ENCODE measurements around the gene BCL7C. TPM values are rescaled to one million over a fixed set of nuclear protein-coding genes. Genes with fewer than 3 reads are reported as not detected.

Gene BCL7C
- total and polyA plus RNA-seq, 2 of the 13 experiments (the other 11 are each of a cell fraction or from before 2014, with no cell fraction given) = 17.7 to 33.8 TPM

DNA sequence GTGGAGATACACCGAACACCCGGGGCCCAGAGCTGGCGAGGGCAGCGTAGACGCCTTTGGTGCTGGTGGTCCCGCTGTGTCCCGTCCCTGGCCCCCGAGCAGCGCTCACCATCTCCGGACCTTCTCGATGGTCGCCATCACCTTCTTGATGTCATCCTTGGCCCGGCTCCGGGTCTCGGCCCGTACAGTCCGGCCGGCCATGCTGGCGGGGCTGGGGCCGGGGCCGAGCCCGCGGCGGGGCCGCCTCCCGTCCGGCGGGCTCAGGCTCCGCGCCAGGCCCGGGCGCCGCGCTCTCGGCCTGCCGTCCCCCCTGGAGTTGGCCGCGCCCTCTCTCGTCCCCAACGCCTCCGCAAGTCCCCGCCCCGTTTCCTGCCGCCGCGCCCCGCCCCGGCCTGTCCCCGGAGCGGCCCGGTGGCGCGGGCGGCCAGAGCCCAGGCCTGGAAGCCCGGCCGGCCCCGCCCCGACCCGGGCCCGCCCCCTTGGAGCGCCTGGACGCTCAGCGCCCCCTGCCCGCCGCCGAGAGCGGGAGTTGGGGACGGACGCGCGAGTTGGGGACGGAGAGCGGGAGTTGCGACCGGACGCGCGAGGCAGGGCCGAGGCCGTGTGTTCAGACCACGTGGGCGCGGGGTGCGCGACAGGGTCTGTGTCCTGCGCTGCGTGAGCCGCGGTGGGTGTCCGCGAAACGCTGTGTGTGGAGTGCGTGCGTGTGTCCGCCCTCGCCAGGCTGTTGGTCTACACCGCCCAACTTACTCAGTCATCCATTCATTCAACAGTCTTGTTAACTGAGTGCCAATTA, at the start of gene BCL7C (continued):
- TF ChIP-seq, protein P1, sequence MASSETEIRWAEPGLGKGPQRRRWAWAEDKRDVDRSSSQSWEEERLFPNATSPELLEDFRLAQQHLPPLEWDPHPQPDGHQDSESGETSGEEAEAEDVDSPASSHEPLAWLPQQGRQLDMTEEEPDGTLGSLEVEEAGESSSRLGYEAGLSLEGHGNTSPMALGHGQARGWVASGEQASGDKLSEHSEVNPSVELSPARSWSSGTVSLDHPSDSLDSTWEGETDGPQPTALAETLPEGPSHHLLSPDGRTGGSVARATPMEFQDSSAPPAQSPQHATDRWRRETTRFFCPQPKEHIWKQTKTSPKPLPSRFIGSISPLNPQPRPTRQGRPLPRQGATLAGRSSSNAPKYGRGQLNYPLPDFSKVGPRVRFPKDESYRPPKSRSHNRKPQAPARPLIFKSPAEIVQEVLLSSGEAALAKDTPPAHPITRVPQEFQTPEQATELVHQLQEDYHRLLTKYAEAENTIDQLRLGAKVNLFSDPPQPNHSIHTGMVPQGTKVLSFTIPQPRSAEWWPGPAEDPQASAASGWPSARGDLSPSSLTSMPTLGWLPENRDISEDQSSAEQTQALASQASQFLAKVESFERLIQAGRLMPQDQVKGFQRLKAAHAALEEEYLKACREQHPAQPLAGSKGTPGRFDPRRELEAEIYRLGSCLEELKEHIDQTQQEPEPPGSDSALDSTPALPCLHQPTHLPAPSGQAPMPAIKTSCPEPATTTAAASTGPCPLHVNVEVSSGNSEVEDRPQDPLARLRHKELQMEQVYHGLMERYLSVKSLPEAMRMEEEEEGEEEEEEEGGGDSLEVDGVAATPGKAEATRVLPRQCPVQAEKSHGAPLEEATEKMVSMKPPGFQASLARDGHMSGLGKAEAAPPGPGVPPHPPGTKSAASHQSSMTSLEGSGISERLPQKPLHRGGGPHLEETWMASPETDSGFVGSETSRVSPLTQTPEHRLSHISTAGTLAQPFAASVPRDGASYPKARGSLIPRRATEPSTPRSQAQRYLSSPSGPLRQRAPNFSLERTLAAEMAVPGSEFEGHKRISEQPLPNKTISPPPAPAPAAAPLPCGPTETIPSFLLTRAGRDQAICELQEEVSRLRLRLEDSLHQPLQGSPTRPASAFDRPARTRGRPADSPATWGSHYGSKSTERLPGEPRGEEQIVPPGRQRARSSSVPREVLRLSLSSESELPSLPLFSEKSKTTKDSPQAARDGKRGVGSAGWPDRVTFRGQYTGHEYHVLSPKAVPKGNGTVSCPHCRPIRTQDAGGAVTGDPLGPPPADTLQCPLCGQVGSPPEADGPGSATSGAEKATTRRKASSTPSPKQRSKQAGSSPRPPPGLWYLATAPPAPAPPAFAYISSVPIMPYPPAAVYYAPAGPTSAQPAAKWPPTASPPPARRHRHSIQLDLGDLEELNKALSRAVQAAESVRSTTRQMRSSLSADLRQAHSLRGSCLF (CRISPR knock-in tag; IDR thresholded peaks at IDR 0.05; ENCODE audit: borderline replicate concordance) = peak; percentile 87; the same call in 1 of the 2 replicates
- TF ChIP-seq ZNF674 (CRISPR knock-in tag; IDR thresholded peaks at IDR 0.05; ENCODE audit: low read depth) = no peak
- TF ChIP-seq HOXA9 (CRISPR knock-in tag; IDR thresholded peaks at IDR 0.05; ENCODE audit: borderline replicate concordance) = peak; percentile 93
- TF ChIP-seq FOXO1 (CRISPR knock-in tag; IDR thresholded peaks at IDR 0.05) = peak; percentile 87
- no peak for TF ChIP-seq PLRG1 (conservative IDR thresholded peaks at IDR 0.05)
- TF ChIP-seq, protein P2, sequence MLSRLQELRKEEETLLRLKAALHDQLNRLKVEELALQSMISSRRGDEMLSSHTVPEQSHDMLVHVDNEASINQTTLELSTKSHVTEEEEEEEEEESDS (CRISPR knock-in tag; IDR thresholded peaks at IDR 0.05; ENCODE audit: borderline replicate concordance) = peak; percentile 21; the same call in 1 of the 2 replicates
- peak; percentile 27 for TF ChIP-seq TARDBP (CRISPR knock-in tag; IDR thresholded peaks at IDR 0.05)
- TF ChIP-seq HOXA3 (CRISPR knock-in tag; IDR thresholded peaks at IDR 0.05) = peak; percentile 91
- no peak for TF ChIP-seq CENPX (CRISPR knock-in tag; IDR thresholded peaks at IDR 0.05)
- TF ChIP-seq MEIS2 (CRISPR knock-in tag; IDR thresholded peaks at IDR 0.05) = peak; percentile 93
- TF ChIP-seq, protein P3, sequence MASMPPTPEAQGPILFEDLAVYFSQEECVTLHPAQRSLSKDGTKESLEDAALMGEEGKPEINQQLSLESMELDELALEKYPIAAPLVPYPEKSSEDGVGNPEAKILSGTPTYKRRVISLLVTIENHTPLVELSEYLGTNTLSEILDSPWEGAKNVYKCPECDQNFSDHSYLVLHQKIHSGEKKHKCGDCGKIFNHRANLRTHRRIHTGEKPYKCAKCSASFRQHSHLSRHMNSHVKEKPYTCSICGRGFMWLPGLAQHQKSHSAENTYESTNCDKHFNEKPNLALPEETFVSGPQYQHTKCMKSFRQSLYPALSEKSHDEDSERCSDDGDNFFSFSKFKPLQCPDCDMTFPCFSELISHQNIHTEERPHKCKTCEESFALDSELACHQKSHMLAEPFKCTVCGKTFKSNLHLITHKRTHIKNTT (CRISPR knock-in tag; IDR thresholded peaks at IDR 0.05) = no peak
- TF ChIP-seq, protein P4, sequence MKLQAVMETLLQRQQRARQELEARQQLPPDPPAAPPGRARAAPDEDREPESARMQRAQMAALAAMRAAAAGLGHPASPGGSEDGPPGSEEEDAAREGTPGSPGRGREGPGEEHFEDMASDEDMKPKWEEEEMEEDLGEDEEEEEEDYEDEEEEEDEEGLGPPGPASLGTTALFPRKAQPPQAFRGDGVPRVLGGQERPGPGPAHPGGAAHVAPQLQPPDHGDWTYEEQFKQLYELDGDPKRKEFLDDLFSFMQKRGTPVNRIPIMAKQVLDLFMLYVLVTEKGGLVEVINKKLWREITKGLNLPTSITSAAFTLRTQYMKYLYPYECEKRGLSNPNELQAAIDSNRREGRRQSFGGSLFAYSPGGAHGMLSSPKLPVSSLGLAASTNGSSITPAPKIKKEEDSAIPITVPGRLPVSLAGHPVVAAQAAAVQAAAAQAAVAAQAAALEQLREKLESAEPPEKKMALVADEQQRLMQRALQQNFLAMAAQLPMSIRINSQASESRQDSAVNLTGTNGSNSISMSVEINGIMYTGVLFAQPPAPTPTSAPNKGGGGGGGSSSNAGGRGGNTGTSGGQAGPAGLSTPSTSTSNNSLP (IDR thresholded peaks at IDR 0.05; ENCODE audit: low read depth, low read length) = peak; percentile 6; the same call in 1 of the 2 replicates
- peak; percentile 95 for TF ChIP-seq CAMTA2 (CRISPR knock-in tag; IDR thresholded peaks at IDR 0.05; ENCODE audit: borderline replicate concordance)
- TF ChIP-seq, protein P5, sequence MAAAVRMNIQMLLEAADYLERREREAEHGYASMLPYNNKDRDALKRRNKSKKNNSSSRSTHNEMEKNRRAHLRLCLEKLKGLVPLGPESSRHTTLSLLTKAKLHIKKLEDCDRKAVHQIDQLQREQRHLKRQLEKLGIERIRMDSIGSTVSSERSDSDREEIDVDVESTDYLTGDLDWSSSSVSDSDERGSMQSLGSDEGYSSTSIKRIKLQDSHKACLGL (CRISPR knock-in tag; IDR thresholded peaks at IDR 0.05) = peak; percentile 99
- TF ChIP-seq ZNF496 (CRISPR knock-in tag; IDR thresholded peaks at IDR 0.05; ENCODE audit: insufficient replicate concordance) = no peak
- TF ChIP-seq, protein P6, sequence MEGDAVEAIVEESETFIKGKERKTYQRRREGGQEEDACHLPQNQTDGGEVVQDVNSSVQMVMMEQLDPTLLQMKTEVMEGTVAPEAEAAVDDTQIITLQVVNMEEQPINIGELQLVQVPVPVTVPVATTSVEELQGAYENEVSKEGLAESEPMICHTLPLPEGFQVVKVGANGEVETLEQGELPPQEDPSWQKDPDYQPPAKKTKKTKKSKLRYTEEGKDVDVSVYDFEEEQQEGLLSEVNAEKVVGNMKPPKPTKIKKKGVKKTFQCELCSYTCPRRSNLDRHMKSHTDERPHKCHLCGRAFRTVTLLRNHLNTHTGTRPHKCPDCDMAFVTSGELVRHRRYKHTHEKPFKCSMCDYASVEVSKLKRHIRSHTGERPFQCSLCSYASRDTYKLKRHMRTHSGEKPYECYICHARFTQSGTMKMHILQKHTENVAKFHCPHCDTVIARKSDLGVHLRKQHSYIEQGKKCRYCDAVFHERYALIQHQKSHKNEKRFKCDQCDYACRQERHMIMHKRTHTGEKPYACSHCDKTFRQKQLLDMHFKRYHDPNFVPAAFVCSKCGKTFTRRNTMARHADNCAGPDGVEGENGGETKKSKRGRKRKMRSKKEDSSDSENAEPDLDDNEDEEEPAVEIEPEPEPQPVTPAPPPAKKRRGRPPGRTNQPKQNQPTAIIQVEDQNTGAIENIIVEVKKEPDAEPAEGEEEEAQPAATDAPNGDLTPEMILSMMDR (CRISPR knock-in tag; IDR thresholded peaks at IDR 0.05) = peak; percentile 93

Measured in HepG2 (cell line).